Measurements from ENCODE around the gene OVCH1. TPM values are rescaled to one million over a fixed set of nuclear protein-coding genes. Genes with fewer than 3 reads are reported as not detected.

The OVCH1 gene
- total and polyA plus RNA-seq, 9 of the 15 experiments (the other 6 are each of a cell fraction or from before 2014, with no cell fraction given), result not detected

GRCh38 chr12:29429999-29430715 is 67.3 kb downstream of the OVCH1 start:
- Histone ChIP-seq H3K4me3 (no peak overlapping the region), H3K27me3 (ENCODE audit: control insufficient read depth in 2 of 2, insufficient read depth in 2 of 2, low read length in 2 of 2) (no peaks in the 10 kb centered on the region), H2AFZ (ENCODE audit: low read depth, low read length) (peak overlapping the region; percentile 3; the same call in 1 of the 2 replicates), H3K27ac (ENCODE audit: extremely low read depth, low read depth, low read length) (no peak overlapping the region), H3K79me2 (ENCODE audit: control insufficient read depth, insufficient read depth, low read length) (no peaks in the 10 kb centered on the region), H3K36me3 (ENCODE audit: control insufficient read depth, insufficient read depth, low read length) (no peaks in the 10 kb centered on the region), H3K9ac (ENCODE audit: insufficient read depth in 1 of 2, low read depth in 2 of 2, low read length in 2 of 2) (0 out of 4 replicates have a peak overlapping the region, but pooled peaks of 1 of the 2 experiments have one; percentile 21), H3K4me2 (ENCODE audit: insufficient read depth, low read length) (no peak overlapping the region), H3K4me1 (replicated peaks in 1 of 2; ENCODE audit: control insufficient read depth in 2 of 2, insufficient read depth in 2 of 2, low read length in 2 of 2) (no peaks in the 10 kb centered on the region; a peak in 1 of 5 replicates), H3K9me3 (replicated peaks; ENCODE audit: control insufficient read depth, insufficient read depth, low read depth, low read length) (no peaks in the 10 kb centered on the region), H3K9me1 (ENCODE audit: control insufficient read depth, insufficient read depth, low read length) (no peaks in the 10 kb centered on the region), H4K20me1 (replicated peaks; ENCODE audit: control insufficient read depth, insufficient read depth, low read length) (no peaks in the 10 kb centered on the region)
- FAIRE-seq (no peak), DNase-seq (ENCODE audit: extremely low read depth in 1 of 4, low spot score in 3 of 4) (no peak), ATAC-seq (no peak)
- no TSS peak for BruUV-seq (replicated peaks)
- 7% methylated on average over 3 of the region's 3 CpGs for WGBS (ENCODE audit: insufficient coverage, low coverage, missing lambda C conversion rate)
- in situ Hi-C loops (cut with MboI) (no loop called here), intact Hi-C loops (cut with micrococcal nuclease) (loop anchor here (5.0 to 10.0 kb wide), 2 partner anchors 123 to 345 kb away; no protein-coding TSS in a partner anchor)
- ChIA-PET CTCF (ENCODE audit: low intra/inter-chr PET ratio) (no interaction called here), POLR2A (no interaction called here)
- TF ChIP-seq NFIC (IDR thresholded peaks at IDR 0.05) (peak; percentile 56), NFIX (CRISPR knock-in tag; IDR thresholded peaks at IDR 0.05; ENCODE audit: low read depth) (peak; percentile 36), ASH1L (IDR thresholded peaks at IDR 0.05; ENCODE audit: borderline replicate concordance, low read depth, partially characterized antibody) (no peak), RBM25 (IDR thresholded peaks at IDR 0.05; ENCODE audit: low read depth, low read length, severe bottlenecking) (no peak), ZNF217 (CRISPR knock-in tag; IDR thresholded peaks at IDR 0.05) (no peak), ZBTB2 (IDR thresholded peaks at IDR 0.05) (no peak), HMGXB4 (CRISPR knock-in tag; IDR thresholded peaks at IDR 0.05) (no peak)

All from K562 (cell line).